PFSK-1 (cell line): Measurements from ENCODE around the gene AGBL5.

Source experiments
- FOXP2 ChIP-seq: optimal IDR thresholded peaks from 2 replicates; pipeline ENCODE3; 2011; ENCODE audit warnings: borderline replicate concordance, control low read depth, inconsistent platforms; ENCODE audit not compliant: insufficient read depth; ENCODE audit errors: extremely low read length, extremely low read depth
- POLR2AphosphoS5 ChIP-seq: IDR thresholded peaks from 2 replicates; pipeline ENCODE4 v1.6.1; 2012; ENCODE audit warnings: low read depth, mild to moderate bottlenecking, control low read depth, low read length, moderate library complexity
- SIN3A ChIP-seq: IDR thresholded peaks from 2 replicates; pipeline ENCODE4 v1.6.1; 2012; ENCODE audit warnings: mild to moderate bottlenecking, low read length, moderate library complexity, borderline replicate concordance; ENCODE audit not compliant: insufficient read depth
- TAF1 ChIP-seq: IDR thresholded peaks from 2 replicates; pipeline ENCODE4 v1.6.1; 2012; ENCODE audit warnings: low read length, control low read depth, borderline replicate concordance; ENCODE audit not compliant: insufficient read depth
- TF ChIP-seq, protein P1 (sequence below), 2 experiments: IDR thresholded peaks; 2 replicates each; pipeline versions ENCODE4 v1.6.1 to v1.8.0; 2011 to 2012; ENCODE audit warnings: low read depth in 2 of 2, low read length in 2 of 2, control low read depth in 1 of 2, inconsistent platforms in 1 of 2, mild to moderate bottlenecking in 1 of 2, moderate library complexity in 1 of 2; ENCODE audit not compliant: insufficient read depth in 1 of 2

The AGBL5 gene

GRCh38 chr2:27025861-27026851 is 25.3 kb upstream of the AGBL5 start:
- TF ChIP-seq TAF1, result no peak
- TF ChIP-seq SIN3A, result no peak
- TF ChIP-seq FOXP2, result no peak
- TF ChIP-seq POLR2AphosphoS5, result no peak
- TF ChIP-seq, protein P1, sequence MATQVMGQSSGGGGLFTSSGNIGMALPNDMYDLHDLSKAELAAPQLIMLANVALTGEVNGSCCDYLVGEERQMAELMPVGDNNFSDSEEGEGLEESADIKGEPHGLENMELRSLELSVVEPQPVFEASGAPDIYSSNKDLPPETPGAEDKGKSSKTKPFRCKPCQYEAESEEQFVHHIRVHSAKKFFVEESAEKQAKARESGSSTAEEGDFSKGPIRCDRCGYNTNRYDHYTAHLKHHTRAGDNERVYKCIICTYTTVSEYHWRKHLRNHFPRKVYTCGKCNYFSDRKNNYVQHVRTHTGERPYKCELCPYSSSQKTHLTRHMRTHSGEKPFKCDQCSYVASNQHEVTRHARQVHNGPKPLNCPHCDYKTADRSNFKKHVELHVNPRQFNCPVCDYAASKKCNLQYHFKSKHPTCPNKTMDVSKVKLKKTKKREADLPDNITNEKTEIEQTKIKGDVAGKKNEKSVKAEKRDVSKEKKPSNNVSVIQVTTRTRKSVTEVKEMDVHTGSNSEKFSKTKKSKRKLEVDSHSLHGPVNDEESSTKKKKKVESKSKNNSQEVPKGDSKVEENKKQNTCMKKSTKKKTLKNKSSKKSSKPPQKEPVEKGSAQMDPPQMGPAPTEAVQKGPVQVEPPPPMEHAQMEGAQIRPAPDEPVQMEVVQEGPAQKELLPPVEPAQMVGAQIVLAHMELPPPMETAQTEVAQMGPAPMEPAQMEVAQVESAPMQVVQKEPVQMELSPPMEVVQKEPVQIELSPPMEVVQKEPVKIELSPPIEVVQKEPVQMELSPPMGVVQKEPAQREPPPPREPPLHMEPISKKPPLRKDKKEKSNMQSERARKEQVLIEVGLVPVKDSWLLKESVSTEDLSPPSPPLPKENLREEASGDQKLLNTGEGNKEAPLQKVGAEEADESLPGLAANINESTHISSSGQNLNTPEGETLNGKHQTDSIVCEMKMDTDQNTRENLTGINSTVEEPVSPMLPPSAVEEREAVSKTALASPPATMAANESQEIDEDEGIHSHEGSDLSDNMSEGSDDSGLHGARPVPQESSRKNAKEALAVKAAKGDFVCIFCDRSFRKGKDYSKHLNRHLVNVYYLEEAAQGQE (IDR thresholded peaks at IDR 0.05; ENCODE audit: insufficient read depth in 1 of 2, low read depth in 2 of 2, low read length in 2 of 2), result no peak

DNA sequence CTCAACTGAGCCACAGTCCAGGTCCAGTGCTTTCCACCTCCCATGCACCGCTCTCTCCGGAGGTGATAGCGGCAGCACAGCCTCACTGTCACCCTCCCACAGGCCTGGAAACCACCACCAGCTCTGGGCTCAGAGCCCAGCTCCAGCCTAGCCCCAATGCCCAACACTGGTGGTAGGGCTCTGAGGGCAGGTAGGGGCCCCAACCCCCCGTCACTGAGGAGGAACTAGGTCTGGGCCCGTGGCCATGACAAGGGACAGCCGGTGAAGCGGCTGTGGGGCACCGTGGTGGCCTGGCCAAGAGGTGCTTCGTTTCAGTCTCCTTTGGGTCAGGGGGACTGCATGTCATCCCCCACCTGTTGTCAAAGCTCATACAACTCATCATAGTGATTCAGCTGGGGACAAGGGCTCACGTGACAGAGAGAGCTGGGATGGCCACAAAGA is 24.2 kb upstream of the AGBL5 start:
- TF ChIP-seq SIN3A (no peak), FOXP2 (no peak), POLR2AphosphoS5 (no peak), TAF1 (no peak)
- TF ChIP-seq, protein P1 (IDR thresholded peaks at IDR 0.05; ENCODE audit: insufficient read depth in 1 of 2, low read depth in 2 of 2, low read length in 2 of 2), result no peak

DNA sequence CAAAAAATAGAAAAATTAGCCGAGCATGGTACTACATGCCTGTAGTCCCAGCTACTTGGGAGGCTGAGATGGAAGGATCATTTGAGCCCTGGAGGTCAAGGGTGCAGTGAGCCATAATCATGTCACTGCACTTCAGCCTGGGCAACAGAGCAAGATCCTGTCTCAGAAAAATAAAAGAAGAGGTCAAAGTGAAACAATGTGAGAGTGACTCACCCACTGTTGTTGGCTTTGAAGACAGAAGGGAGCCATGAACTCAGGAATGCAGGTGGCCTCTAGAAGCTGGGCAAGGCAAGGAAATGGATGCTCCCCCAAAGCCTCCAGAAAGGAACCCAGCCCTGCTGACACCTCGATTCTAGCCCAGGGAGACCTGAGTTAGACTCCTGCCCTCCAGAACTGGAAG is 22.4 kb upstream of the AGBL5 start:
- TF ChIP-seq FOXP2 (no peak), POLR2AphosphoS5 (no peak), TAF1 (no peak), SIN3A (no peak)
- TF ChIP-seq, protein P1 (IDR thresholded peaks at IDR 0.05; ENCODE audit: insufficient read depth in 1 of 2, low read depth in 2 of 2, low read length in 2 of 2), result no peak

- TF ChIP-seq SIN3A (peak; percentile 29; the same call in 1 of the 2 replicates), TAF1 (peak; percentile 61; the same call in 1 of the 2 replicates), POLR2AphosphoS5 (peak; percentile 87), FOXP2 (peak; percentile 82)
- TF ChIP-seq, protein P1 (IDR thresholded peaks at IDR 0.05; ENCODE audit: insufficient read depth in 1 of 2, low read depth in 2 of 2, low read length in 2 of 2), result no peak
Observed at GRCh38 chr2:27032495-27033252, 18.8 kb upstream of the AGBL5 start, which contains the start of gene TMEM214. TMEM214 (plus strand) TSS chr2:27032965; CDS start chr2:27033016, 51 bp downstream.
